Measurements from ENCODE around the gene ELF2.

DNA sequence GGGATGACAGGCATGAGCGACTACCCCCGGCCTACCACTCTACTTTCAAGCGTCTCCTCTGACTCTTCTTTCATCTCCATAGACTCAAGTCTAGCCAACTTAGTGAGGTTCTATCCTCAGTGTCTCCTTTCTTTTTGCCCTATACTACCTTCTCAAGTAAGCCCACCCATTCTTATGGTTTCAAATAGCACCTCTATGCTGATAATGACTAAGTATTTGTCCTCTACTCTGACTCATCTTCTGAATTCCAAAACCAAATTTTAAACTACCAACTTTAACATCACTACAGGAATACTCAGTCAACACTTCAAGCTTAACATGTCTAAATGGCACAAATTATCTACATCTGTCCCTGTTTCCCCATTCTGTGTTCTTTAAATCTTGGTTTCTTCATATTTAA is 47.8 kb downstream of the ELF2 start:
- TF ChIP-seq POLR2AphosphoS5 (IDR thresholded peaks at IDR 0.05; ENCODE audit: insufficient read depth, low read depth, low read length): no peak
- TF ChIP-seq, protein P1, sequence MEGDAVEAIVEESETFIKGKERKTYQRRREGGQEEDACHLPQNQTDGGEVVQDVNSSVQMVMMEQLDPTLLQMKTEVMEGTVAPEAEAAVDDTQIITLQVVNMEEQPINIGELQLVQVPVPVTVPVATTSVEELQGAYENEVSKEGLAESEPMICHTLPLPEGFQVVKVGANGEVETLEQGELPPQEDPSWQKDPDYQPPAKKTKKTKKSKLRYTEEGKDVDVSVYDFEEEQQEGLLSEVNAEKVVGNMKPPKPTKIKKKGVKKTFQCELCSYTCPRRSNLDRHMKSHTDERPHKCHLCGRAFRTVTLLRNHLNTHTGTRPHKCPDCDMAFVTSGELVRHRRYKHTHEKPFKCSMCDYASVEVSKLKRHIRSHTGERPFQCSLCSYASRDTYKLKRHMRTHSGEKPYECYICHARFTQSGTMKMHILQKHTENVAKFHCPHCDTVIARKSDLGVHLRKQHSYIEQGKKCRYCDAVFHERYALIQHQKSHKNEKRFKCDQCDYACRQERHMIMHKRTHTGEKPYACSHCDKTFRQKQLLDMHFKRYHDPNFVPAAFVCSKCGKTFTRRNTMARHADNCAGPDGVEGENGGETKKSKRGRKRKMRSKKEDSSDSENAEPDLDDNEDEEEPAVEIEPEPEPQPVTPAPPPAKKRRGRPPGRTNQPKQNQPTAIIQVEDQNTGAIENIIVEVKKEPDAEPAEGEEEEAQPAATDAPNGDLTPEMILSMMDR (IDR thresholded peaks at IDR 0.05; ENCODE audit: extremely low read depth in 1 of 2, insufficient read depth in 1 of 2, low read depth in 1 of 2, low read length in 2 of 2): no peak
- TF ChIP-seq, protein P2, sequence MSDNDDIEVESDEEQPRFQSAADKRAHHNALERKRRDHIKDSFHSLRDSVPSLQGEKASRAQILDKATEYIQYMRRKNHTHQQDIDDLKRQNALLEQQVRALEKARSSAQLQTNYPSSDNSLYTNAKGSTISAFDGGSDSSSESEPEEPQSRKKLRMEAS (IDR thresholded peaks at IDR 0.05; ENCODE audit: insufficient read depth, insufficient read length): no peak
